ENCODE measurements around the gene PYROXD2. TPM values are rescaled to one million over a fixed set of nuclear protein-coding genes. Genes with fewer than 3 reads are reported as not detected.

The PYROXD2 gene
- total and polyA plus RNA-seq, 2 of the 8 experiments (the other 6 are each of a cell fraction or from before 2014, with no cell fraction given): 3.2 to 5.4 TPM

DNA sequence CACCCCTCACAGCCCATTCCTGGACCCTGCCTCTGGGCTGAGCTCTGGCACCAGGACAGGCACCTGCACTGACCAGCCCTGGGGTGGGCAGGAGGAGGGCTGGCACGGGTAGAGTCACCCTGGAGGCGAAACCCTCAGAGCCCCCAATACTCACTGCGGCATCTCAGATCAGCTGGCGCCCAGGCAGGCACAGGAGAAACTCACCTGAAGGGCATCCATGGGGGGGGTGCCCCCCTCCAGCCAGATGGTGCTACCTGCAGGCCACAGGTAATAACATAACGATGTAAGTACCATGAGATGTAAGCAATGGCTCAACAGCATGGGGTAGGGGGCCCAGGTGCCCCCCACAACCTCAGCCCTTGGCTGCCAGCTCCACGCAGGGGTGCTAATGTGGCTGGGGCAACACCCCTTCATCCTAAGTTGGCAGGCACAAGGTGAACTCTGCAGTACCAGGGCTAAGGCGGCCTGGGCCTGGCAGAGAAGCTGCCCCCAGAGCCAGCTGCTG is 12.1 kb upstream of the PYROXD2 start:
- Histone ChIP-seq H2AFZ (ENCODE audit: low read length) (no peak overlapping the region), H3K14ac (ENCODE audit: insufficient read length) (no peak overlapping the region), H3K56ac (replicated peaks; ENCODE audit: insufficient read length, low read depth, low read length) (no peak overlapping the region), H4K8ac (ENCODE audit: extremely low read depth, insufficient read depth, low read length) (no peak overlapping the region), H4K91ac (replicated peaks; ENCODE audit: insufficient read length, low read length) (no peak overlapping the region), H2BK120ac (replicated peaks; ENCODE audit: low read depth, low read length) (no peak overlapping the region), H3K9ac (replicated peaks in 1 of 4; ENCODE audit: extremely low read depth in 1 of 4, low read depth in 3 of 4, low read length in 3 of 4) (no peak overlapping the region), H2BK15ac (ENCODE audit: low read length) (no peak overlapping the region), H2BK20ac (ENCODE audit: low read length) (no peak overlapping the region), H3K23ac (ENCODE audit: insufficient read length) (no peak overlapping the region), H4K20me1 (replicated peaks in 1 of 2; ENCODE audit: control insufficient read depth in 1 of 2, insufficient read depth in 2 of 2, low read length in 2 of 2) (peaks cover 0 to 2% of the 10 kb centered on the region in 2 experiments), H3K79me2 (ENCODE audit: control insufficient read depth in 1 of 2, insufficient read depth in 2 of 2, low read length in 2 of 2) (no peaks in the 10 kb centered on the region), H3K27ac (ENCODE audit: low read depth, low read length) (no peak overlapping the region), H3K27me3 (replicated peaks in 1 of 4; ENCODE audit: control insufficient read depth in 3 of 4, extremely low read depth in 1 of 4, insufficient read depth in 3 of 4, low read length in 3 of 4) (no peaks in the 10 kb centered on the region), H2AK5ac (ENCODE audit: low read depth, low read length) (no peak overlapping the region), H3K4ac (replicated peaks; ENCODE audit: insufficient read length, low read depth, low read length) (no peak overlapping the region), H2BK5ac (ENCODE audit: low read depth, low read length) (no peak overlapping the region), H3K23me2 (ENCODE audit: low read depth, low read length) (no peaks in the 10 kb centered on the region), H3K9me3 (ENCODE audit: insufficient read depth in 2 of 2, low read depth in 1 of 2, low read length in 1 of 2) (peaks cover 2 to 3% of the 10 kb centered on the region in 2 experiments; a peak in 2 of 4 replicates), H3K4me3 (ENCODE audit: extremely low read depth in 1 of 4, insufficient read depth in 2 of 4, low read depth in 3 of 4, low read length in 4 of 4) (no peak overlapping the region), H3K4me2 (ENCODE audit: insufficient read depth in 1 of 2, low read depth in 2 of 2, low read length in 2 of 2) (no peak overlapping the region), H4K5ac (ENCODE audit: insufficient read length, low read depth, low read length) (no peak overlapping the region), H3K79me1 (ENCODE audit: low read depth, low read length) (no peaks in the 10 kb centered on the region; the same call in 1 of the 2 replicates), H3K36me3 (ENCODE audit: control insufficient read depth in 2 of 4, insufficient read depth in 4 of 4, low read length in 3 of 4) (peaks cover 0 to 19% (median 13%) of the 10 kb centered on the region in 4 experiments; a peak in 5 of 8 replicates), H3K4me1 (replicated peaks in 1 of 4; ENCODE audit: control insufficient read depth in 3 of 4, insufficient read depth in 4 of 4, low read length in 3 of 4) (no peaks in the 10 kb centered on the region), H3K18ac (ENCODE audit: extremely low read depth, low read length) (no peak overlapping the region), H2BK12ac (ENCODE audit: low read depth, low read length) (no peak overlapping the region)
- WGBS, 2 experiments (ENCODE audit: extremely low coverage in 1 of 2, insufficient coverage in 1 of 2, insufficient read length in 1 of 2, insufficient replicate concordance in 2 of 2, low coverage in 1 of 2, low lambda C conversion rate in 2 of 2, missing lambda C conversion rate in 1 of 2): 98% methylated on average over 7 of the region's 7 CpGs; no CpG with 5 or more reads in 1 of the 2 experiments
- ChIA-PET POLR2A (ENCODE audit: partially characterized antibody) (interaction anchor here (0.6 to 1.0 kb wide), 4 partner anchors 13 to 899 kb away, joined by 3 read pairs; no protein-coding TSS in a partner anchor), CTCF (ENCODE audit: partially characterized antibody) (interaction anchor here (0.6 to 6.6 kb wide), 11 partner anchors 13 to 790 kb away, joined by 3 to 69 read pairs (median 3); partner anchors contain the start of gene PYROXD2)
- TF ChIP-seq SIX5 (IDR thresholded peaks at IDR 0.05; ENCODE audit: low read depth, low read length) (no peak), ZNF274 (IDR thresholded peaks at IDR 0.05; ENCODE audit: borderline replicate concordance, extremely low read depth, low read length) (no peak), KDM1A (IDR thresholded peaks at IDR 0.05; ENCODE audit: borderline replicate concordance, low read length) (no peak), FOSL1 (IDR thresholded peaks at IDR 0.05; ENCODE audit: insufficient read depth, low read depth, low read length) (no peak), RBBP5 (IDR thresholded peaks at IDR 0.05; ENCODE audit: borderline replicate concordance, low read depth, low read length) (no peak)
- DNase-seq (ENCODE audit: low read depth in 1 of 2, low spot score in 2 of 2): no peak
- FAIRE-seq: no peak

Data from H1 (cell line).